H1 (cell line): Measurements from ENCODE around the gene HS1BP3. TPM values are rescaled to one million over a fixed set of nuclear protein-coding genes. Genes with fewer than 3 reads are reported as not detected.

ENCODE experiments used
- CTCF ChIA-PET: fragments of 300-600 bp; sonication (Branson Sonifier 250); formaldehyde crosslinking; loops from one replicate; lab custom pipeline; 2021; ENCODE audit not compliant: partially characterized antibody; lab: Charles Lee
- POLR2A ChIA-PET: fragments of 300-600 bp; sonication (Branson Sonifier 250); formaldehyde crosslinking; loops from one replicate; lab custom pipeline; 2021; ENCODE audit warnings: inconsistent platforms; ENCODE audit not compliant: partially characterized antibody; lab: Charles Lee
- DNase-seq, 2 experiments: peaks; one replicate each; pipeline versions ENCODE4 v3.0.0 to v3.0.0-alpha.2; 2010 to 2022; ENCODE audit warnings: low spot score in 2 of 2, low read depth in 1 of 2, mixed read lengths in 1 of 2
- FAIRE-seq: peaks from 2 replicates; lab custom pipeline; 2011; peaks lifted over from hg19 to GRCh38; lab: Jason Lieb, UNC
- H2AFZ ChIP-seq: 2 replicates; pipeline ENCODE4 v1.8.1; 2012; ENCODE audit warnings: low read length, inconsistent platforms
- H2AK5ac ChIP-seq: 2 replicates; pipeline ENCODE4 v1.6.1; 2013; ENCODE audit warnings: low read depth, low read length
- H2BK120ac ChIP-seq: replicated peaks from 2 replicates; pipeline ENCODE3; 2013; ENCODE audit warnings: low read depth, low read length, inconsistent platforms
- H2BK12ac ChIP-seq: 2 replicates; pipeline ENCODE4 v1.6.1; 2013; ENCODE audit warnings: low read depth, low read length
- H2BK15ac ChIP-seq: 2 replicates; pipeline ENCODE4 v1.6.1; 2013; ENCODE audit warnings: low read length
- H2BK20ac ChIP-seq: 2 replicates; pipeline ENCODE4 v1.6.1; 2013; ENCODE audit warnings: low read length
- H2BK5ac ChIP-seq: 2 replicates; pipeline ENCODE4 v1.6.1; 2013; ENCODE audit warnings: low read depth, low read length
- H3K14ac ChIP-seq: 2 replicates; pipeline ENCODE4 v1.6.1; 2013; ENCODE audit warnings: inconsistent platforms; ENCODE audit not compliant: insufficient read length
- H3K18ac ChIP-seq: 2 replicates; pipeline ENCODE4 v1.6.1; 2013; ENCODE audit warnings: low read length; ENCODE audit errors: extremely low read depth
- H3K23ac ChIP-seq: 2 replicates; pipeline ENCODE4 v1.6.1; 2013; ENCODE audit warnings: inconsistent platforms; ENCODE audit not compliant: insufficient read length
- H3K23me2 ChIP-seq: 2 replicates; pipeline ENCODE4 v1.6.1; 2013; ENCODE audit warnings: low read depth, low read length
- H3K27ac ChIP-seq: 2 replicates; pipeline ENCODE4 v1.6.1; 2011; ENCODE audit warnings: low read depth, low read length, inconsistent platforms
- H3K27me3 ChIP-seq, 4 experiments: replicated peaks in 1 of 4; 1 replicate in 1 of 4; 2 replicates in 3 of 4; pipeline versions ENCODE4 v1.6.1 to v1.8.1; 2011 to 2013; ENCODE audit warnings: low read length in 3 of 4, mild to moderate bottlenecking in 3 of 4, inconsistent platforms in 2 of 4, mixed read lengths in 2 of 4, moderate library complexity in 1 of 4; ENCODE audit not compliant: control insufficient read depth in 3 of 4, insufficient read depth in 3 of 4; ENCODE audit errors: extremely low read depth in 1 of 4
- H3K36me3 ChIP-seq, 4 experiments: 2 replicates each; pipeline versions ENCODE4 v1.6.1 to v1.8.1; 2011 to 2013; ENCODE audit warnings: mild to moderate bottlenecking in 4 of 4, low read length in 3 of 4, moderate library complexity in 2 of 4, control low read depth in 1 of 4, inconsistent platforms in 1 of 4; ENCODE audit not compliant: insufficient read depth in 4 of 4, control insufficient read depth in 2 of 4
- H3K4ac ChIP-seq: replicated peaks from 2 replicates; pipeline ENCODE3; 2013; ENCODE audit warnings: low read length, low read depth, mixed read lengths, inconsistent platforms; ENCODE audit not compliant: insufficient read length
- H3K4me1 ChIP-seq, 4 experiments: replicated peaks in 1 of 4; 1 replicate in 1 of 4; 2 replicates in 3 of 4; pipeline versions ENCODE4 v1.6.1 to v1.8.1; 2011 to 2013; ENCODE audit warnings: low read length in 3 of 4, inconsistent platforms in 2 of 4, mixed read lengths in 1 of 4; ENCODE audit not compliant: insufficient read depth in 4 of 4, control insufficient read depth in 3 of 4
- H3K4me2 ChIP-seq, 2 experiments: 2 replicates each; pipeline versions ENCODE4 v1.6.1 to v1.8.1; 2011 to 2013; ENCODE audit warnings: low read depth in 2 of 2, low read length in 2 of 2, control low read depth in 1 of 2, inconsistent platforms in 1 of 2, mild to moderate bottlenecking in 1 of 2; ENCODE audit not compliant: insufficient read depth in 1 of 2
- H3K4me3 ChIP-seq, 4 experiments: fragments of 200-600, 300-600 bp in 1 of 4; sonication (generic), shearing (Covaris generic), sonication (Bioruptor Twin) in 1 of 4; 2 replicates each; pipeline versions ENCODE4 v1.5.1 to v1.8.1; 2011 to 2016; ENCODE audit warnings: low read length in 4 of 4, low read depth in 3 of 4, control low read depth in 2 of 4, inconsistent platforms in 2 of 4, mild to moderate bottlenecking in 2 of 4, mixed read lengths in 1 of 4, moderate library complexity in 1 of 4; ENCODE audit not compliant: insufficient read depth in 2 of 4; ENCODE audit errors: extremely low read depth in 1 of 4
- H3K56ac ChIP-seq: replicated peaks from 2 replicates; pipeline ENCODE3; 2013; ENCODE audit warnings: low read depth, mild to moderate bottlenecking, mixed read lengths, low read length, inconsistent platforms; ENCODE audit not compliant: insufficient read length
- H3K79me1 ChIP-seq: 2 replicates; pipeline ENCODE4 v1.6.1; 2013; ENCODE audit warnings: low read depth, low read length, control low read depth
- H3K79me2 ChIP-seq, 2 experiments: 2 replicates each; pipeline versions ENCODE4 v1.6.1 to v1.8.1; 2012 to 2013; ENCODE audit warnings: low read length in 2 of 2, mild to moderate bottlenecking in 2 of 2, inconsistent platforms in 1 of 2; ENCODE audit not compliant: insufficient read depth in 2 of 2, control insufficient read depth in 1 of 2
- H3K9ac ChIP-seq, 4 experiments: replicated peaks in 1 of 4; 1 replicate in 1 of 4; 2 replicates in 3 of 4; pipeline versions ENCODE4 v1.6.1 to v1.8.1; 2011 to 2013; ENCODE audit warnings: low read depth in 3 of 4, low read length in 3 of 4, control low read depth in 2 of 4, mild to moderate bottlenecking in 2 of 4, moderate library complexity in 2 of 4, inconsistent platforms in 1 of 4; ENCODE audit errors: extremely low read depth in 1 of 4
- H3K9me3 ChIP-seq, 2 experiments: 2 replicates each; pipeline versions ENCODE4 v1.6.1 to v1.8.1; 2012 to 2013; ENCODE audit warnings: mild to moderate bottlenecking in 2 of 2, moderate library complexity in 2 of 2, control low read depth in 1 of 2, inconsistent platforms in 1 of 2, low read depth in 1 of 2, low read length in 1 of 2, mixed read lengths in 1 of 2; ENCODE audit not compliant: insufficient read depth in 2 of 2
- H4K20me1 ChIP-seq, 2 experiments: replicated peaks in 1 of 2; 2 replicates each; pipeline versions ENCODE3 to v1.8.1; 2011 to 2013; ENCODE audit warnings: inconsistent platforms in 2 of 2, low read length in 2 of 2, mild to moderate bottlenecking in 1 of 2; ENCODE audit not compliant: insufficient read depth in 2 of 2, control insufficient read depth in 1 of 2
- H4K5ac ChIP-seq: 2 replicates; pipeline ENCODE4 v1.6.1; 2013; ENCODE audit warnings: low read length, low read depth, mixed read lengths, inconsistent platforms; ENCODE audit not compliant: insufficient read length
- H4K8ac ChIP-seq: 2 replicates; pipeline ENCODE4 v1.8.0; 2013; ENCODE audit warnings: mild to moderate bottlenecking, moderate library complexity, low read length, inconsistent platforms; ENCODE audit not compliant: insufficient read depth; ENCODE audit errors: extremely low read depth
- H4K91ac ChIP-seq: replicated peaks from 2 replicates; pipeline ENCODE3; 2013; ENCODE audit warnings: low read length, mixed read lengths, inconsistent platforms; ENCODE audit not compliant: insufficient read length
- HDAC2 ChIP-seq, 2 experiments: fragments of 300-600 bp in 1 of 2; sonication (generic) in 1 of 2; IDR thresholded peaks; 2 replicates each; pipeline ENCODE4 v1.6.1; 2011 to 2012; ENCODE audit warnings: low read depth in 2 of 2, low read length in 2 of 2, mild to moderate bottlenecking in 2 of 2, moderate library complexity in 2 of 2, borderline replicate concordance in 1 of 2, inconsistent platforms in 1 of 2
- KDM1A ChIP-seq: fragments of 200-600, 300-600 bp; sonication (generic); IDR thresholded peaks from 2 replicates; pipeline ENCODE4 v1.7.1; 2016; ENCODE audit warnings: mild to moderate bottlenecking, low read length, borderline replicate concordance
- RBBP5 ChIP-seq: IDR thresholded peaks from 2 replicates; pipeline ENCODE4 v1.7.1; 2012; ENCODE audit warnings: low read depth, mild to moderate bottlenecking, inconsistent platforms, low read length, moderate library complexity, borderline replicate concordance
- WGBS, 2 experiments: shearing (Covaris generic) in 1 of 2; methylation state at CpG; one replicate each; pipeline versions ENCODE4 v1.1.6 to v1.1.7; 2013 to 2015; ENCODE audit warnings: low lambda C conversion rate in 2 of 2, mixed read lengths in 2 of 2, inconsistent platforms in 1 of 2, low coverage in 1 of 2, missing lambda C conversion rate in 1 of 2; ENCODE audit not compliant: insufficient replicate concordance in 2 of 2, insufficient coverage in 1 of 2, insufficient read length in 1 of 2; ENCODE audit errors: extremely low coverage in 1 of 2, missing lambda C conversion rate in 1 of 2; 5-methylcytosine and 5-hydroxymethylcytosine counted together
- polyA plus RNA-seq, 7 experiments: library from polyadenylated mRNA; depleted of rRNA in 3 of 7; stranded (reverse) in 5 of 7; unstranded in 2 of 7; fragments of >200 nt in 5 of 7; fragments of 200-250 nt in 2 of 7; gene quantifications; 1 replicate in 5 of 7; 2 replicates in 1 of 7; 4 replicates in 1 of 7; pipeline versions ENCODE4 v1.2.1 to v1.2.3, GENCODE V29; 2011 to 2013; ENCODE audit warnings: missing spikeins in 2 of 7, mixed read lengths in 2 of 7
- total RNA-seq: library from RNA; stranded (reverse); fragmentation: NEBNext Ultra II Directional; extraction: Animal tissue kit (Norgen Biotek cat#: 25700); gene quantifications from 2 replicates; pipeline ENCODE4 v1.2.1, GENCODE V29; 2021

Gene HS1BP3
- total and polyA plus RNA-seq, 2 of the 8 experiments (the other 6 are each of a cell fraction or from before 2014, with no cell fraction given): 11.1 to 11.3 TPM

GRCh38 chr2:20654535-20654813 is 3.6 kb upstream of the HS1BP3 start:
- no peak overlapping the region for H3K27ac ChIP-seq
- no peak overlapping the region for H3K23ac ChIP-seq
- 97% methylated on average over 2 of the region's 2 CpGs; no CpG with 5 or more reads in 1 of the 2 experiments for WGBS, 2 experiments
- no peaks in the 10 kb centered on the region for H3K79me1 ChIP-seq
- H3K4ac ChIP-seq: no peak overlapping the region
- POLR2A ChIA-PET: no interaction called here
- no peak overlapping the region for H4K5ac ChIP-seq
- no peak overlapping the region for H3K14ac ChIP-seq
- no peak overlapping the region for H2BK15ac ChIP-seq
- H2BK5ac ChIP-seq: no peak overlapping the region
- H3K79me2 ChIP-seq: no peaks in the 10 kb centered on the region
- no peak overlapping the region for H2AFZ ChIP-seq
- H3K56ac ChIP-seq: no peak overlapping the region
- H3K18ac ChIP-seq: no peak overlapping the region
- no peak overlapping the region for H3K4me3 ChIP-seq
- peaks cover 5 to 16% (median 7%) of the 10 kb centered on the region in 4 experiments; a peak in 6 of 7 replicates for H3K4me1 ChIP-seq
- no peak overlapping the region for H3K9ac ChIP-seq
- no peaks in the 10 kb centered on the region for H3K36me3 ChIP-seq
- H3K27me3 ChIP-seq: peaks cover 0 to 4% (median under 1%) of the 10 kb centered on the region in 4 experiments; a peak in 4 of 7 replicates
- FAIRE-seq: no peak
- H2BK20ac ChIP-seq: no peak overlapping the region
- no peak overlapping the region for H2BK120ac ChIP-seq
- TF ChIP-seq HDAC2 (IDR thresholded peaks at IDR 0.05; ENCODE audit: borderline replicate concordance in 1 of 2, low read depth in 2 of 2, low read length in 2 of 2) (0 out of 4 replicates have a peak, but pooled peaks of 1 of the 2 experiments have one; percentile 42), KDM1A (peak; percentile 64; the same call in 1 of the 2 replicates), RBBP5 (no peak)
- DNase-seq: no peak
- no peak overlapping the region for H2BK12ac ChIP-seq
- H3K23me2 ChIP-seq: peaks cover 7% of the 10 kb centered on the region; the same call in 1 of the 2 replicates
- H4K8ac ChIP-seq: no peak overlapping the region
- no peak overlapping the region for H3K4me2 ChIP-seq
- H4K91ac ChIP-seq: no peak overlapping the region
- CTCF ChIA-PET: interaction anchor here (0.8 to 5.1 kb wide), 11 partner anchors 10 to 1285 kb away, joined by 3 to 63 read pairs (median 4); no protein-coding TSS in a partner anchor
- H3K9me3 ChIP-seq: no peaks in the 10 kb centered on the region
- H2AK5ac ChIP-seq: no peak overlapping the region
- H4K20me1 ChIP-seq: no peaks in the 10 kb centered on the region
